Aortic smooth muscle cell (primary cell): ENCODE data around the gene GALNS. TPM values are rescaled to one million over a fixed set of nuclear protein-coding genes. Genes with fewer than 3 reads are reported as not detected.

Experiments
- total RNA-seq: library from RNA; depleted of rRNA; stranded (reverse); fragments of >200 nt; gene quantifications from 2 replicates; pipeline ENCODE4 v1.2.3, GENCODE V29; 2014

Gene GALNS, protein sequence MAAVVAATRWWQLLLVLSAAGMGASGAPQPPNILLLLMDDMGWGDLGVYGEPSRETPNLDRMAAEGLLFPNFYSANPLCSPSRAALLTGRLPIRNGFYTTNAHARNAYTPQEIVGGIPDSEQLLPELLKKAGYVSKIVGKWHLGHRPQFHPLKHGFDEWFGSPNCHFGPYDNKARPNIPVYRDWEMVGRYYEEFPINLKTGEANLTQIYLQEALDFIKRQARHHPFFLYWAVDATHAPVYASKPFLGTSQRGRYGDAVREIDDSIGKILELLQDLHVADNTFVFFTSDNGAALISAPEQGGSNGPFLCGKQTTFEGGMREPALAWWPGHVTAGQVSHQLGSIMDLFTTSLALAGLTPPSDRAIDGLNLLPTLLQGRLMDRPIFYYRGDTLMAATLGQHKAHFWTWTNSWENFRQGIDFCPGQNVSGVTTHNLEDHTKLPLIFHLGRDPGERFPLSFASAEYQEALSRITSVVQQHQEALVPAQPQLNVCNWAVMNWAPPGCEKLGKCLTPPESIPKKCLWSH
- total RNA-seq: 17.2 and 19.8 TPM in 2 replicates

DNA sequence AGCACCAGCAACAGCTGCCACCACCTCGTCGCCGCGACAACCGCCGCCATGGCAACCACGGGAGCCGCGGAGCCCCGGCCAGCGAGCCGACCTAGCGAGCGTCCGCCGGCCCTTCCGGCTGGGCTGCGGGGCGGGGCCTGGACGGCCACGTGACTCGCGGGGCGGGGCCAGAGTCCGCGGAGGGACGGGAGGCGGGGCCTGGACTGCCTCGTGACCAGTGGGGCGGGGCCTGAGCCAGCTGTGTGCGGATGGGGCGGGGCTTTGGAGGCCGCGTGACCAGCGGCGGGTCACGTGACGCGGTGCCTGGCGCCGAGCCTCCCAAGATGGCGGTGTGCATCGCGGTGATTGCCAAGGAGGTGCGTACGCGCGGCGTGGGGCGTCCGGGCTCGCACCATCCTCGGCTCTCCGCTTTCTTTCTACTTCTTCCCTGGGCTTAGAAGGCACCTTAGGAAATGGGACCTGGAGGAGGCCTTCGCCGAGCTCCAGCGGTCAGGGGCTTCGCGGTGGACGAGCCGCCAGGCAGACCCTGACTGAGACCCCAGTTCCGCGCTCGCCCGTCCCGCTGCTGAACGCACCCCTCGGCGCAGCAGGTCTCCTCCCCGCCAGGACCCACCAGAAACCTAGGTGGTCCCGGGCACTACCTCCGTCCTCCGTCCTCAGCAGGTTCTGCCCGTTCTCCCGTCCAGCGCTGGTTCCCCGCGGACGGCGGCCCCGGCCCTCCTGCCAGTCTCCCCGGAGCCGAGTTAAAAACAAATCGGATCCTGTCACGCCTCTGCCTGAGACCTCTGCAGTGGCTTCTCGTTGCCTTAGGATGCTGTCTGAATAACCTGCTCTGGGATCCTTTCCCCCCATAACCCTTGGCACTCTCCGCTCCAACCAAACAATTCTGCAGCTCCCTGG is at the start of gene GALNS, which contains the start of gene TRAPPC2L:
Gene GALNS, minus strand, starts transcription at position 120 of the 900 bp plus-strand sequence. Its CDS starts 70 bp downstream, at position 50.
Gene TRAPPC2L, plus strand, starts transcription at position 300 of the 900 bp plus-strand sequence. Its CDS starts 24 bp downstream, at position 324.

DNA sequence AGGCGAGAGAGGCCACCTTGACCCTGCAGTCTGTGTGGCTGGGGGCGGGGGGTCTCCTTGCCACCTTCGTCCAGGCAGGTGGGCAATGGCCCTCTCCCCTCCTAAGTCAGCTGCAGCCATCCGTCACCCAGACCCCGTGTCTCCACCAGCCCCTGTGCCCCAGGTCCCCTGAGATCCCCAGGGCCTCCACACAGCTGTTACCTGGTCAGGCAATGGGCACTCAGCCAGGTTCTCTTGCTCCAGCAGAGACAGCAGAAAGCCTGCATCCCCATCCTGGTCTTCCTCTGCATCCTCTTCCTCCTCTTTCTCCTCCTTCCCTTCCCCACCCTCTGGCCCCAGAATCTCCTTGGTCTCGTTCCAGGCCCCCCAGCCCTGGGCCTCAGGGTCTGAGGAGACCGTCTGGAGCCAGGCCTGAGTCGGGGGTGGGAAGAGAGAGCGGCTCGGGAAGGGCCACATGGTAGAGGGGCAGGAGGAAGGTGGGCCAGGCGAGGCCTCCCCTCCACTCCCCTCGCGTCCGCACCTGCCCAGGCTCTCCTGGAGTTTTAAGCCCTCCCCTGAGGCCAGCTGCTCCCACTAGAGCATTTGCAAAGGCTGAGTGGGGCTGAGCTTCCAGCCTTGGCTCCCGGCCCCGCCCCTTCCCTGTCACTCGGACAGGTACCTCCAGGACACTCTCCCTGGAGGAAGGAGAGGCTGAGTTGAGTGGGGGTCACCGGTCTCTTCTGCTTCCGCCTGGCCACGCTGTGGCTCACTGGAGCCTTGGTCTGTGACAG is 9.6 kb upstream of the GALNS start, which contains the start of gene PABPN1L:
Gene PABPN1L, minus strand, starts transcription at position 510 of the 770 bp plus-strand sequence. Its CDS starts 54 bp downstream, at position 456.

DNA sequence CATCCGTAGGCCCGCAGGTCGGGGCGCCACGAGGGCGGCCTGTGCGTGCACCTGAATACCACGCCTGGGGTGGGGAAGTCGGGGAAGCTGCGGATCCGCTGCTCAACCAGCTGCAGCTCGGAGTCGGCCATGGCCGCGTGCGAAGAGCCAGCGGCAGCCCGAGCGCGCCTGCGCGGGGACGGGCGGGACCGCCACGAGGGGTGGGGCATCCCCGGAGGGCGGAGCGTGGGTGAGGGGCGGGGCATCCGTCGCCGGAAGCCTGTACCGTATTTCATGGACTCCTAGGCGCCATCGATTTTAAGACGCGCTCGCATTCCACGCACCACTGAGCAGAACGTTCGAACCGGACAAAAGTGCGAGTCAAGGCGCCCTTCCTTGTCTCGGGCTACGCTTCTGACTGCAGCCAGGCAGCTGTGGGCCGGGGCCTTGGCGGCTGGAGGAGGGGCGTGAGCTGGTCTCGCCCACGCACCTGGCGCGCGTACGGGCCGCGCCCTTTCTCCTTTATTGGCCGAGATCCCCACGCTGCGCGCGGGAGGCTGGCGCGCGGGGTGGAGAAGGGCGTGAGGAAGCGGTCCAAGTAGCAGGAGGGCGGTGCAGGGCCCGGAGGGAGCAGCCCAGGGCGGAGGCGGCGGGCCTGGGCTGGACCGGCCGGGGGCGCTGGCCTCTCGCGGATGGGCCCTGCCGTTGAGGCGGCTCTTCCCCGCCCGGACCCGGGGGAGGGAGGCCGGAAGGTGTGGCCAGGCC is 44.8 kb downstream of the GALNS start, which contains the start of gene APRT:
Gene APRT, minus strand, starts transcription at position 160 of the 744 bp plus-strand sequence. Its CDS starts 29 bp downstream, at position 131.

DNA sequence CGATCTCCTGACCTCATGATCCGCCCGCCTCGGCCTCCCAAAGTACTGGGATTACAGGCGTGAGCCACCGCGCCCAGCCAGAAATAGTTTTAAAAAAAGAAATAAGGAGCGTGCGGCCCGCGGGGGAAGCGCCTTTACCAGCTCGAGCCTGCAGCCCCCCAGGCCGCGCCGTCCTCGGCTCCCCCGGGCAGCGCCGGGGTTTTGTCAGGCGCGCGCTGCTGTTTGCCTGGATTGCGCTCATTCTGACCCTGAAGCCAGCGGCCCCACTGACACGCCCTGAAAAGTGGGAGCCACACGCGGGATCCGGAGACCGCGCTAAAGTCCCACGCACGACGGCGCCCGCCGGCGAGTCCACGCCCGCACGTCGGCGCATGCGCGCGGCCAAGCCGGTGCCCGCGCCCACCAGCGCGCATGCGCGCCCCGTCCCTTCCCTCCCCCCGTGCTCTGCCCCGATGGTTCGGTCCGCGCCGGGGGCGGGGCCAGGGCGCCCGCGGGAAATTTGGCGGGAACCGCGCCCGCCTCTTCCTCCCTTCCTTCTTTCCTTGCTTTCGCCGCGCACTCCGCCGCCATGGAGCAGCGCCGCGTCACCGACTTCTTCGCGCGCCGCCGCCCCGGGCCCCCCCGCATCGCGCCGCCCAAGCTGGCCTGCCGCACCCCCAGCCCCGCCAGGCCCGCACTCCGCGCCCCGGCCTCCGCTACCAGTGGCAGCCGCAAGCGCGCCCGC is 53.3 kb downstream of the GALNS start, which contains the start of gene CDT1:
Gene CDT1, plus strand, starts transcription at position 526 of the 724 bp plus-strand sequence. Its CDS starts 43 bp downstream, at position 569.

DNA sequence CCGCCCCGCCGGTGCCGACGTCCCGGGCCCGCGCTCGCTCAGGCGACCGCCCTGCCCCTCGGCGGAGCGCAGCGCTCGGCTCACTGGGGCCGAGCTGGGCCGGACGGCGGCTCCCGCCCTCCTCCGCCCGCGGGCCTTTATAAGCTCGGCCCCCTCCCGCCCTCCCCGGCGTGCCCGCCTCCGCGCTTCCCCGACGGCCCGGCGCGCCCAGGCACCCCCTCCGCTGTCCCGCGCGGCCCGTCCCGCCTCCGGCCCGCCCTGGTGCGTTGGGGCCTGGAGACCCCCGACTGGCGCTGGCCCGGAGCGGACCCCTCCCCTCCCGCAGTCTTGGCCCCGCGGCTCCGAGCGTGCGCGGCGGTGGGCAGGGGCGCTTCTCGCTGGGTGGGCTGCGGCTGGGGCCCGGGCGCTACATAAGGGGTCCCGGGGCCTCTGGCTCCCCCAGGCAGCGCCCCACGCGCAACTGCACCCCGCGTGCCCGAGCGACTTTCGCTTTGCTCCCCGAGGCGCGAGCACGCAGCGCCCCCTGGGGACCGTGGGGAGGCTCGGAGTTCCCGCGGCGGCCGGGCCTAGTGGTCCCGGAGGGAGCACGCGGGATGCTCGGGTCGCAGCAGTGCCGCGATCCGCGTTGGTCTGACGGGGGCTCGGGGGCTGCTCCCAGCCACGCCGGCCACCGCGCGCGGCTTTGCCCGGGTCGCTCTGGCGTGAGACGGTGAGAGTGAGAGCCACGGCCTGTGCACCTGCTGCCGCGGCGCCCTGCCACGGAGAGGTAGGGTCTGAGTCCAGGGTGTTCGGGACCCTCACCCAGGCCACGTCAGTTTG is 71.4 kb downstream of the GALNS start, which contains the start of gene PIEZO1:
Gene PIEZO1, minus strand, starts transcription at position 115 of the 819 bp plus-strand sequence. CDS start 256 bp downstream, outside the sequence.

Other genes with a start within 250 kb of the GALNS start
- gene IL17C, start 218.4 kb downstream of the GALNS start, total RNA-seq: not detected in 2 replicates
- gene CYBA, start 205.9 kb downstream of the GALNS start, total RNA-seq: 363 and 449 TPM in 2 replicates
- 60.4 and 68.6 TPM in 2 replicates for gene MVD, start 193.9 kb downstream of the GALNS start, total RNA-seq
- gene SNAI3, start 170.4 kb downstream of the GALNS start, total RNA-seq: not detected in 2 replicates
- 8.0 and 10.4 TPM in 2 replicates for gene RNF166, start 150.5 kb downstream of the GALNS start, total RNA-seq
- 11.3 and 17.6 TPM in 2 replicates for gene CTU2, start 150.4 kb downstream of the GALNS start, total RNA-seq
- gene PIEZO1, start 71.7 kb downstream of the GALNS start, total RNA-seq: 190 and 217 TPM in 2 replicates
- gene CDT1, start 53.2 kb downstream of the GALNS start, total RNA-seq: 5.0 and 12.3 TPM in 2 replicates
- gene APRT, start 45.0 kb downstream of the GALNS start, total RNA-seq: 64.6 and 70.0 TPM in 2 replicates
- gene TRAPPC2L, start 180 bp upstream of the GALNS start, total RNA-seq: 78.0 and 90.4 TPM in 2 replicates
- gene PABPN1L, start 9.7 kb upstream of the GALNS start, total RNA-seq: not detected in 2 replicates
- gene CBFA2T3, start 120.3 kb upstream of the GALNS start, total RNA-seq: 0.06 TPM in 1 of 2 replicates, not detected in the other
- 15.3 and 18.8 TPM in 2 replicates for gene ACSF3, start 236.9 kb upstream of the GALNS start, total RNA-seq